Right atrium auricular region (tissue), 2 donors: ENCODE results near the gene PAXIP1. TPM values are rescaled to one million over a fixed set of nuclear protein-coding genes. Genes with fewer than 3 reads are reported as not detected.

ENCODE experiments used
- DNase-seq: peaks from one replicate; pipeline ENCODE4 v3.0.0-alpha.2; 2019; ENCODE audit warnings: low spot score
- H3K27ac ChIP-seq, 2 donors: fragments of 200-600 bp; sonication (generic); 1 replicate in 1 of 2; 2 replicates in 1 of 2; pipeline ENCODE4 v1.5.1; 2016 to 2019
- H3K27me3 ChIP-seq, 2 donors: fragments of 200-600 bp; sonication (generic); one replicate each; pipeline versions ENCODE4 v1.5.1 to v1.6.0; 2017 to 2019
- H3K36me3 ChIP-seq: fragments of 200-600 bp; sonication (generic); one replicate; pipeline ENCODE4 v1.5.1; 2016
- H3K4me1 ChIP-seq, 2 donors: fragments of 200-600 bp; sonication (generic); one replicate each; pipeline versions ENCODE4 v1.5.1 to v1.6.0; 2017 to 2019
- H3K4me3 ChIP-seq, 2 donors: fragments of 200-600 bp; sonication (generic); 1 replicate in 1 of 2; 2 replicates in 1 of 2; pipeline ENCODE4 v1.5.1; 2017 to 2019; ENCODE audit warnings: mild to moderate bottlenecking in 1 of 2, moderate library complexity in 1 of 2
- H3K9me3 ChIP-seq, 2 donors: fragments of 200-600 bp; sonication (generic); one replicate each; pipeline ENCODE4 v1.5.1; 2019
- CTCF ChIP-seq, 2 donors: fragments of 200-600 bp; sonication (generic); IDR thresholded peaks; one replicate each; pipeline ENCODE4 v1.5.1; 2019; ENCODE audit warnings: antibody characterized with exemption in 2 of 2
- total RNA-seq, 2 donors: library from RNA; depleted of rRNA; stranded (reverse); fragments of >200 nt; gene quantifications; one replicate each; pipeline ENCODE4 v1.1.0, GENCODE V29; 2016

Gene PAXIP1
- total RNA-seq, 2 donors from 2014 or later: 6.2 to 8.2 TPM

- no peaks in the 10 kb centered on the region for H3K36me3 ChIP-seq
- peaks cover 3 to 6% of the 10 kb centered on the region in 2 donors for H3K9me3 ChIP-seq
- DNase-seq: no peak
- no peak overlapping the region for H3K4me3 ChIP-seq
- H3K27me3 ChIP-seq: no peaks in the 10 kb centered on the region
- H3K27ac ChIP-seq: no peak overlapping the region
- no peaks in the 10 kb centered on the region for H3K4me1 ChIP-seq
- TF ChIP-seq CTCF (IDR thresholded peaks at IDR 0.05): no peak
These were observed 30.1 kb upstream of the PAXIP1 start for GRCh38 chr7:155032978-155033377.

GRCh38 chr7:155027879-155028278, 25.0 kb upstream of the PAXIP1 start:
- DNase-seq: no peak
- Histone ChIP-seq H3K9me3 (peaks cover 3 to 6% of the 10 kb centered on the region in 2 donors), H3K27me3 (no peaks in the 10 kb centered on the region), H3K36me3 (no peaks in the 10 kb centered on the region), H3K4me1 (no peaks in the 10 kb centered on the region), H3K4me3 (no peak overlapping the region), H3K27ac (no peak overlapping the region)
- no peak for TF ChIP-seq CTCF (IDR thresholded peaks at IDR 0.05)

- no peaks in the 10 kb centered on the region for H3K27me3 ChIP-seq
- no peak for DNase-seq
- no peak overlapping the region for H3K4me3 ChIP-seq
- no peaks in the 10 kb centered on the region for H3K36me3 ChIP-seq
- H3K9me3 ChIP-seq: no peaks in the 10 kb centered on the region
- no peak for TF ChIP-seq CTCF (IDR thresholded peaks at IDR 0.05)
- no peak overlapping the region for H3K27ac ChIP-seq
- no peaks in the 10 kb centered on the region for H3K4me1 ChIP-seq
These were observed 18.8 kb upstream of the PAXIP1 start for GRCh38 chr7:155021699-155022145.

GRCh38 chr7:155020996-155021395, 18.1 kb upstream of the PAXIP1 start:
- Histone ChIP-seq H3K9me3 (no peaks in the 10 kb centered on the region), H3K4me1 (no peaks in the 10 kb centered on the region), H3K36me3 (no peaks in the 10 kb centered on the region), H3K4me3 (no peak overlapping the region), H3K27me3 (no peaks in the 10 kb centered on the region), H3K27ac (no peak overlapping the region)
- DNase-seq: no peak
- no peak for TF ChIP-seq CTCF (IDR thresholded peaks at IDR 0.05)

GRCh38 chr7:155017834-155018233, 14.9 kb upstream of the PAXIP1 start:
- Histone ChIP-seq H3K4me3 (no peak overlapping the region), H3K27me3 (no peaks in the 10 kb centered on the region), H3K27ac (no peak overlapping the region), H3K36me3 (no peaks in the 10 kb centered on the region), H3K4me1 (no peaks in the 10 kb centered on the region), H3K9me3 (no peaks in the 10 kb centered on the region)
- no peak for TF ChIP-seq CTCF (IDR thresholded peaks at IDR 0.05)
- no peak for DNase-seq

- Histone ChIP-seq H3K27me3 (no peaks in the 10 kb centered on the region), H3K36me3 (no peaks in the 10 kb centered on the region), H3K27ac (no peak overlapping the region), H3K4me1 (no peaks in the 10 kb centered on the region), H3K4me3 (no peak overlapping the region), H3K9me3 (no peaks in the 10 kb centered on the region)
- no peak for TF ChIP-seq CTCF (IDR thresholded peaks at IDR 0.05)
- no peak for DNase-seq
These were observed 8.2 kb upstream of the PAXIP1 start for GRCh38 chr7:155011086-155011485.
